ENCODE results near the gene SENP6.
A peak's percentile ranks its signal among the peaks of the same experiment; 100 is the strongest.

The SENP6 gene, protein sequence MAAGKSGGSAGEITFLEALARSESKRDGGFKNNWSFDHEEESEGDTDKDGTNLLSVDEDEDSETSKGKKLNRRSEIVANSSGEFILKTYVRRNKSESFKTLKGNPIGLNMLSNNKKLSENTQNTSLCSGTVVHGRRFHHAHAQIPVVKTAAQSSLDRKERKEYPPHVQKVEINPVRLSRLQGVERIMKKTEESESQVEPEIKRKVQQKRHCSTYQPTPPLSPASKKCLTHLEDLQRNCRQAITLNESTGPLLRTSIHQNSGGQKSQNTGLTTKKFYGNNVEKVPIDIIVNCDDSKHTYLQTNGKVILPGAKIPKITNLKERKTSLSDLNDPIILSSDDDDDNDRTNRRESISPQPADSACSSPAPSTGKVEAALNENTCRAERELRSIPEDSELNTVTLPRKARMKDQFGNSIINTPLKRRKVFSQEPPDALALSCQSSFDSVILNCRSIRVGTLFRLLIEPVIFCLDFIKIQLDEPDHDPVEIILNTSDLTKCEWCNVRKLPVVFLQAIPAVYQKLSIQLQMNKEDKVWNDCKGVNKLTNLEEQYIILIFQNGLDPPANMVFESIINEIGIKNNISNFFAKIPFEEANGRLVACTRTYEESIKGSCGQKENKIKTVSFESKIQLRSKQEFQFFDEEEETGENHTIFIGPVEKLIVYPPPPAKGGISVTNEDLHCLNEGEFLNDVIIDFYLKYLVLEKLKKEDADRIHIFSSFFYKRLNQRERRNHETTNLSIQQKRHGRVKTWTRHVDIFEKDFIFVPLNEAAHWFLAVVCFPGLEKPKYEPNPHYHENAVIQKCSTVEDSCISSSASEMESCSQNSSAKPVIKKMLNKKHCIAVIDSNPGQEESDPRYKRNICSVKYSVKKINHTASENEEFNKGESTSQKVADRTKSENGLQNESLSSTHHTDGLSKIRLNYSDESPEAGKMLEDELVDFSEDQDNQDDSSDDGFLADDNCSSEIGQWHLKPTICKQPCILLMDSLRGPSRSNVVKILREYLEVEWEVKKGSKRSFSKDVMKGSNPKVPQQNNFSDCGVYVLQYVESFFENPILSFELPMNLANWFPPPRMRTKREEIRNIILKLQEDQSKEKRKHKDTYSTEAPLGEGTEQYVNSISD

GRCh38 chr6:75601304-75602245 lies at the start of gene SENP6:
Gene SENP6 (plus strand): TSS chr6:75601880. CDS start chr6:75602525, 645 bp downstream.
- TF ChIP-seq, protein P1, sequence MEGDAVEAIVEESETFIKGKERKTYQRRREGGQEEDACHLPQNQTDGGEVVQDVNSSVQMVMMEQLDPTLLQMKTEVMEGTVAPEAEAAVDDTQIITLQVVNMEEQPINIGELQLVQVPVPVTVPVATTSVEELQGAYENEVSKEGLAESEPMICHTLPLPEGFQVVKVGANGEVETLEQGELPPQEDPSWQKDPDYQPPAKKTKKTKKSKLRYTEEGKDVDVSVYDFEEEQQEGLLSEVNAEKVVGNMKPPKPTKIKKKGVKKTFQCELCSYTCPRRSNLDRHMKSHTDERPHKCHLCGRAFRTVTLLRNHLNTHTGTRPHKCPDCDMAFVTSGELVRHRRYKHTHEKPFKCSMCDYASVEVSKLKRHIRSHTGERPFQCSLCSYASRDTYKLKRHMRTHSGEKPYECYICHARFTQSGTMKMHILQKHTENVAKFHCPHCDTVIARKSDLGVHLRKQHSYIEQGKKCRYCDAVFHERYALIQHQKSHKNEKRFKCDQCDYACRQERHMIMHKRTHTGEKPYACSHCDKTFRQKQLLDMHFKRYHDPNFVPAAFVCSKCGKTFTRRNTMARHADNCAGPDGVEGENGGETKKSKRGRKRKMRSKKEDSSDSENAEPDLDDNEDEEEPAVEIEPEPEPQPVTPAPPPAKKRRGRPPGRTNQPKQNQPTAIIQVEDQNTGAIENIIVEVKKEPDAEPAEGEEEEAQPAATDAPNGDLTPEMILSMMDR (IDR thresholded peaks at IDR 0.05): no peak

- TF ChIP-seq, protein P1 (IDR thresholded peaks at IDR 0.05): no peak
Observed at GRCh38 chr6:75556240-75556639, 45.4 kb upstream of the SENP6 start.

DNA sequence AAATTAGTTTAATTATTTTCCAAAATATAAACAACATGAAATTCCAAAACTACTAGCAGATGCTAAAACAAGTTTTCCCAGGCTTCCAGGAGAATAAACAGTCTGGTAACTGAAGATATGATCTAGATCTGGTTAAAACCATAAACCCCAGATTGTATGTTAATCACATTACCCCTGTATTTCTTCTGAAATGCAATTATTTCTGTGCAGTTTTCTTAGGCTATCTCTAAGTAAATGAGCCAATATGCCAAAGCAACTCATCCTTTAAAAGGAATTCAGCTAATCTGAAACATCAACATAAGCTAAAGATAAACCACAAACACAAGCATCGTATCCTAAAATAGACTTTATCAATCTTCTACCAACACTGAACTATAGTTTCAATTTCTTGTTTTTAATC lies 44.6 kb upstream of the SENP6 start:
- TF ChIP-seq, protein P1 (IDR thresholded peaks at IDR 0.05): no peak

- TF ChIP-seq, protein P1 (IDR thresholded peaks at IDR 0.05): peak; percentile 27; the same call in 1 of the 2 replicates
Observed at GRCh38 chr6:75563032-75563431, 38.6 kb upstream of the SENP6 start.

GRCh38 chr6:75566137-75566767 lies 35.4 kb upstream of the SENP6 start:
- TF ChIP-seq, protein P1 (IDR thresholded peaks at IDR 0.05): no peak

- TF ChIP-seq, protein P1 (IDR thresholded peaks at IDR 0.05): no peak
Observed at GRCh38 chr6:75568100-75568499, 33.6 kb upstream of the SENP6 start.

Measured in LNCAP (cell line).